ENCODE measurements around the gene FMN2. TPM values are rescaled to one million over a fixed set of nuclear protein-coding genes. Genes with fewer than 3 reads are reported as not detected.
"Not testable (repeated sequence)": the region's sequence is repeated elsewhere in the genome, so short reads cannot be mapped to it uniquely, and the experiment has no call there.

The FMN2 gene
- total RNA-seq, 1 donor from 2014 or later = not detected

DNA sequence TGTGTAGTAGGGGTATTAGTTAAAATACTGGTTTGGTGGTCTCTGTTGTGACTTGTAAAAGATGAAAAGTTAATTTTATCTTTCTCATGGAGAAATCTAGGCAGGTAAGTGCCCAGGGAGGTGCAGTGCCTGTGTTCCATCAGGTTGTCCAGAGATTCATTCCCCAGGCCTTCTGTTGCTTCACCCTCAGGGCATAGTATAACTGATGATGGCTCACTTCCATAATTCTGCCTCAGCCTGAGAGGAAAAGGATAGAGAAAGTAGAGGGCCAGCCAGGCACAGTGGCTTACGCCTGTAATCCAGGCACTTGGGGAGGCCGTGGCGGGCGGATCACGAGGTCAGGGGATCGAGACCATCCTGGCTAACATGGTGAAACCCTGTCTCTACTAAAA, 153.9 kb downstream of the FMN2 start:
- intact Hi-C loops (cut with micrococcal nuclease) = no loop called here

DNA sequence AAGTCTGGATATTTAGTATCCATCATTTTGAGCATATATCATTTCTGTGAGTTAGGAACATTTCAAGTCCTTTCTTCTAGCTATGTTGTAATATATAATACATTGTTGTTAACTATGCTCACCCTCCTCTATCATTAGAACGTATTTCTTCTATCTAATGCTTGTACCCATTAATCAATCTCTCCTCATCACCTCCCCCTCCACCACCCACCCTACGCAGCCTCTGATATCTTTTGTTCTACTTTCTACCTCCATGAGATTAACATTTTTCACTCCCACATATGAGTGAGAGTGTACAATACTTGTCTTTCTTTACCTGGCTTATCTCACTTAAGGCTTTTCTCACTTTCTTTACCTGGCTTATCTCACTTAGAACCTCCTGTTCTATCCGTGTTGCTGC, 156.2 kb downstream of the FMN2 start:
- intact Hi-C loops (cut with micrococcal nuclease) = no loop called here

DNA sequence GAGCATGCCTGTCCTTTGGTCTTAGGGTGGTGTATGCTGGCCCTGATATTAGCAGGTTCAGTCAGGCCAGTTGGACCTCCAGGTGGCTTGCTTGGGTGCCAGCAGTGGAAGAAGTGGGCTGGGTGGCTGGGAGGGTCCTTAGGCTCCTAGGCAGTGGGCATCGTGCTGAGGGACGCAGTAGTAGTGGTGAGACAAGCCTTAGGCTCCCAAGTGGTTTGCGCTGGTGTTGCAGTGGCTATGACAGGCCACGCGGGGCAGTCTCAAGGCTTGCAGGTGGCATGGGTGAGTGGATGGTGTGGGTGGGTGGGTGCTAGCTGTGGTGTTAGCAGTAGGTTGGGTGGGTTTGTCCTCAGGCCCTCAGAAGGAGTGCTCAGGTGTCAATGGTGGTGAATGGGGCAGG, 162.3 kb downstream of the FMN2 start:
- intact Hi-C loops (cut with micrococcal nuclease) = no loop called here

DNA sequence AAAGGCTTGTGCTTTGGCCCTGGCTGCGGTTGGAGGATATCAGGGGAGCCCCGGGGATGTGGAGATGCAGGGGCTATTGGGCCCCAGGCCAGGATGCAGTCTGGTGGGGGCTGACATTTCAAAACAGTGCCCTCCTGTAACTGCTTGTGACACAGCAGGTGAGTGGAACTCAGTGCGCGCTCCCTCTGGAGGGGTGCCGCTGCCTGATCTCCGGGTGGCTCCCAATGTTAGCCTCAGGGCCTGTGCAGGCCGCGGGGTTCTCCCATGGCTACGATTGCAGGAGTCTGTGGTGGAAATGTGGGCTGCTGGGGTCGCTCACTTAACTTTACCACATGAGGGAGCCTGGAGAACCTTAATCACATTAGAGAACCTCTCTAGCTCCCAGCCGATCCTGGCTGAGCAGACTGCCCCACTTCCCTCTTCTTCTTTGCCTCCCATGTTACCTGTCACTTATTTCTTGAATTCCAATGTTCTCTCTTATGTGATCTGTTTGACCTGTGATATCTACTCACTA, 163.2 kb downstream of the FMN2 start:
- intact Hi-C loops (cut with micrococcal nuclease) = no loop called here

DNA sequence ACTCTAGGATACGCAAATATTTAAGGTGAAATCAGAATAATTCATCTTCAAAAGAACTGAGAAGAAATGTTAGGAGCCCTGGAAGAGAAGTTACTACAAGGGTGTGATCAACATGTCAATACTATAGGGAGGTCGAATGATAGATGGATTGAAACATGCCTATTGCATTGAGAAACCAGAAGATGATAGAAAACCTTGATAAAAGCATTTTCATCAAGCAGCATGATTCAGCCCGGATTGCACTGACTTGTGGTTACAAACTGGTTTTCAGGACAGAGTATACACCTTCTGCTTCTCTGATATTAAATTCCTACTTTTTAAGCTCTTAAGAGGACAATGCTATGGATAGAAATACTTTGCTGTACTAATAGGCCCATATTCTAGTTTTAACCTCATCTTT, 164.2 kb downstream of the FMN2 start:
- intact Hi-C loops (cut with micrococcal nuclease) = no loop called here

DNA sequence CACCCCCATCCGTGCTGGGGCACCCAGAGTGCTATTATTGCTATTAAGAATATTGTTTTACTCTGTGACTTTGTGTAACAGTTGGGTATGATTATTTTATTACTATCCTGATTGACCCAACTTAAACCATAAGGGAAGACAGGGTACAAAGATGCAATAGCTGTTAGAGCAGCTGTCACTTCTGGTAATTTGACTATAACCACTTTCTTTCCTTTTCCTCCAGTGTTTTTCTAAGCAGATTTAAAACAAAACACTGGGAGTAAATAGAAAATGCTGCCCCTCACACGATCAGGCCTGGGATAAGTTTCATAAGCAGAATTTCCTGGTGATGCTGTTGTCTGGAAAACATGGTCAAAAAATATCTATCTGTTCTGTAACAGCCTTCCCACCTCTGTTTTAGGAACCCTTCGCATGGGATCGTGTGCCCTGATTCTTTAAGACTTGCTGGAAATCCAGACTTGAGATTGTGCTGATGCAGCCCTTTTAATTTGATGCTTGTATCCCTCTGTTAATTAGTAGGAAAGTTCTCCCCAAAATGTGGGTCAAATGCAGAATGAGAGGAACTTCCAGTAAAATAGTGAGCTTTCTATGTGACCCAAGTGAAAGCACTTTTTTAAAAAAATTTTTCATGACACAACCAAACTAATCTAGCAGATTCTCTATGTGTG, 165.3 kb downstream of the FMN2 start:
- intact Hi-C loops (cut with micrococcal nuclease) = no loop called here

DNA sequence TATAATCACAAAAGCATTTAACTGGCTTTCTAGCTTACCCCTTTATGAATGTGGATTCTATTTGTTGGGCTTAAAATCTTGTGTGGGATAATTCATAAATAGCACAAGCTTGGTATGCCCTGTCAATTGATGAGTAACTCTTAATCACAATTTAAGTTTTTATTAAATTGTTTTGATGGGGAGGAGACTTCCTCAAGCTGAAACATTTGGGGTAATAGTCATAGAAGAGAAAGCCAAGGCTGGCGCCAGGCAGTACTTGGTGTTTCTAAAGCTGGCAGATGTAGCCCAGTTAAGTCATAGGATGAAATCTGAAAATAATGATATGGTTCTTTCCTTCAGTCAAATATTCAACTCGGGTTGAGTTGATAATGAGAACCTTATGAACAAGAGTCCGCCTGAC, 167.2 kb downstream of the FMN2 start:
- intact Hi-C loops (cut with micrococcal nuclease) = no loop called here

DNA sequence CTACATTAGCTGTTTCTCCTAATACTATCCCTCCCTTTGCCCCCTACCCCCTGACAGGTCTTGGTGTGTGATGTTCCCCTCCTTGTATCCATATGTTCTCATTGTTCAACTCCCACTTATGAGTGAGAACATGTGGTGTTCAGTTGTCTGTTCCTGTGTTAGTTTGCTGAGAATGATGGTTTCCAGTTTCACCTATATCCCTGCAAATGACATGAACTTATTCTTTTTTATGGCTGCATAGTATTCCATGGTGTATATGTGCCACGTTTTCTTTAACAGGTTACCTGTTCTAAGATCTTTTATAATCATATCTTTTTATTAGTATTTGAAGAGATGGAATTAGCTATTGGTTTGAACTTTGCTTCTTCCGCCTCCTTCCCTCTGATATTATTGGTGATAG, 172.8 kb downstream of the FMN2 start:
- intact Hi-C loops (cut with micrococcal nuclease) = not testable (repeated sequence)

DNA sequence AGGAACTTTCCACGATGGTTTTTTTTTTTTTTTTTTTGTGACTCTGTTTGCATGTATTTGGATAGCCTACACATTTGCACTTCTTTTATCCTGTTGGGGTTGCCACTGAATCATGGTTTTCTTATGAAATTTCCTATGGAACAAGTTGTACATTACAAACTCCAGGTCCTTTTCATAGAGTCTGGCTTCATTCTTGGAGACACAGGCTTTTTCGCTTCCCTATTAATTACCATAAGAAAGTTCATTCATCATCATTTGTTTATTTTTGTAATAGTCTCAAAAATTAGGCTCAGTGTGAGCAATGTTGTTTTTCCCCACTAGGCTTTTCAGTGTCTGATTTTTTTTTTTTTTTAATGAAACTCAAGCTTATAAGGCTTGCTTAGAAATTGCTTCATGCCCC, 179.4 kb downstream of the FMN2 start:
- intact Hi-C loops (cut with micrococcal nuclease) = no loop called here

DNA sequence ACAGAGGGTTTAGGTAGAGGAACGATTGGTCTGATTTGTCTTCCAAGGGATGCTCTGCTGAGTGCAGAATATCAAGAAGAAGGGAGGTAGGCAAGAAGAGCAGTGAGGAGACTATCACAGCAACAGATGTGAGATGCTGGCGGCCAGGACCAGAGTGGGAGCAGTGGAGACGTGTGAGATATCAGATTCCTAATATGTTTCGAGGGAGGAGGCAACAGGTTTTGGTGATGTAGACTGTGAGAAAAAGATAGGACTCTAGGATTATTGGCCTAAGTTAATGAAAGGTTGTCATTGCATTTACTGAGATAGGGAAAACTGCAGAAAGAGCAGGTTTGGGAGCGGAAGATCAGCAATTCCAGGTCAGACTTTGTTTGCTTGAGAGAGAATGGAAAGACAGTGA, 182.9 kb downstream of the FMN2 start:
- intact Hi-C loops (cut with micrococcal nuclease) = no loop called here

DNA sequence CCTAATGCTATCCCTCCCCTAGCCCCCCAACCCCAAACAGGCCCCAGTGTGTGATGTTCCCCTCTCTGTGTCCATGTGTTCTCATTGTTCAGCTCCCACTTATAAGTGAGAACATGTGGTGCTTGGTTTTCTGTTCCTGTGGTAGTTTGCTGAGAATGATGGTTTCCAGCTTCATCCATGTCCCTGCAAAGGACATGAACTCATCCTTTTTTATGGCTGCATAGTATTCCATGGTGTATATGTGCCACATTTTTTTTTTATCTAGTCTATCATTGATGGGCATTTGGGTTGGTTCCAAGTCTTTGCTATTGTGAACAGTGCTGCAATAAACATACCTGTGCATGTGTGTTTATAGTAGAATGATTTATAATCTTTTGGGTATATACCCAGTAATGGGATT, 183.5 kb downstream of the FMN2 start:
- intact Hi-C loops (cut with micrococcal nuclease) = not testable (repeated sequence)

DNA sequence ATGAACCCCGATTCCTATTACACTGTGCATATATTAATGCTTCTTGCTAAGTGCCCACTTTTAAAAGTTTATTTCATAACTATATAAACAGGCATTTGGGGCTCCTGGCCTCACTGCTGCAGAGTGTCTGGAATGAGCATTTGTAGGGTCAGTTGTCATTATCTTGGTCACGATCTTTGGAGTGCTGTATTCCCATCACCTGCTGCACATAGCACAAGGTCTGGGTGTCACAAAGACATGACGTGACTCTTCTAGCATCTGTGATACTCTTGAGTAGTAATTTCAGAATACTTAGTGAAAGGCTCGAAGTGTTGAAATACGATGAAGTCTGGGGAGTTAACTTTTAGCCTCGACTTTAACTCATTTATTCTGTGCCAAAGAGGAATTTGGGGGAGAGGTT, 186.4 kb downstream of the FMN2 start:
- intact Hi-C loops (cut with micrococcal nuclease) = no loop called here

DNA sequence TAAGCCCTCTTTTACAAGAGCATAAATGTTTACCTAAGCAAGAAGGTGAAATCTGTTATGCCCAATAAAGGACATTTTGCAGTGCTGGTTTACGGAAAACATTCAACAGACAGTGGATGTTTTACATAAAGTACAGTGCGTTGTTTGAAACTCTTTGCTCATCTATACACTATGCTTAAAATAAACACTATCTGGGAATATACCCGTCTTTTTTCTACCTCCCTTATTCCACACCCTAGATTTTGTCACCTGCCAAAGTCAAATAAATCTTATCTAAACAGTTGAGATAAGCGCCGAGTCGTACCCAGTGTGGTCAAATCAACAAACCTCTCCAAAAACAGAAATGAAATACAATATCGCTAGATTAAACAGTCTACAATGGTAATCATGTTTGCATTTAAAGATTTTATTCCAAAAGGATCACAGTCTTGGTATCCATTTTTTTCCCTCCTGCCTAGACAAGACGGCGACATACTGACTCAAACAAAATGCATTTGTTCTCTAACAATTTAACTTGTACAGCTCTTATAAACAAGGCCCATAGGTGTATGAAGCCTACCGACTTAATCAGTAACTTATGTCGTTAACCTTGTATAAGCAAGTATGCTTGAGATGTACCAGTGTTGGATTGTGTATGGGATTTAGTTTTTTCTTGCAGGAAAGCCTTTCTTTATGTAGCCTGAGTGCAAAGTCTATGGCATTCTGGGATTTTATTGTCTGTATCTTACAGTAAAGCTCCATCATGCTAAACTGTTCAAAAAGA, 189.1 kb downstream of the FMN2 start:
- intact Hi-C loops (cut with micrococcal nuclease) = no loop called here

DNA sequence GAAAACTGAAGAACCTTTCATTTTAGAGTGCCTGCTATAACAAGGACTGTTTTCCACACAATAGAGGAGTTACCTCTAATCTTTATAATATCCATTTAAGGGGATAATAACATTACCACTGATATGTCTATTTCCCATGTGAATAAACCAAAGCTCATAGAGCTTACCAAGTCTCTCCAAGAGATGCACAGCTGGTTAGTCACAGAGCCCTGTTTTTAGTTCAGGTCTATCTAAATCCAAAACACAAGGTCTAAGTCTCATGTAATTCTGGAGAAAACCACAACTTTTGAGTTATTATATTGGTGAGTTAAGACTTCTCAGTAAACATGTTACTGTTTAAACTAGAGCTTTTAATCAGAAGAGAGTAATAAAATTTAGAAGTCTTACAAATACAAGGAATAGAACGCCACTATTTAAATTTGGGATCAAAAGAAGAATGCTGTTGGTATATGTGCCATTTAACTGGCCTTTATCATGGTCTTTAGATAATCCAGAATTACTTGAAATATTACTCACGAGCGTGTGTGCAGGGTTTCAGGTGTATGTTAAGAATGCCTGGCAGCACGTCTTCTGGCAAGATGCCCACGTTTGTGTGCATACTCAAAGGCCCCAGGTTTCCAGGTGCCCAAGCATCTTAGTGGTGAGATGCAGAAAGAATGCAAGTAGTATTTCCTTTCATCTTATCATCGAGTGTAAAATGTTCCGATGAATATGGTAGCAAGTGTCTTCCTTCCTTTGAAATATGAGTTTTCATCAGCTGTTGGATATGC, 190.6 kb downstream of the FMN2 start:
- intact Hi-C loops (cut with micrococcal nuclease) = no loop called here

DNA sequence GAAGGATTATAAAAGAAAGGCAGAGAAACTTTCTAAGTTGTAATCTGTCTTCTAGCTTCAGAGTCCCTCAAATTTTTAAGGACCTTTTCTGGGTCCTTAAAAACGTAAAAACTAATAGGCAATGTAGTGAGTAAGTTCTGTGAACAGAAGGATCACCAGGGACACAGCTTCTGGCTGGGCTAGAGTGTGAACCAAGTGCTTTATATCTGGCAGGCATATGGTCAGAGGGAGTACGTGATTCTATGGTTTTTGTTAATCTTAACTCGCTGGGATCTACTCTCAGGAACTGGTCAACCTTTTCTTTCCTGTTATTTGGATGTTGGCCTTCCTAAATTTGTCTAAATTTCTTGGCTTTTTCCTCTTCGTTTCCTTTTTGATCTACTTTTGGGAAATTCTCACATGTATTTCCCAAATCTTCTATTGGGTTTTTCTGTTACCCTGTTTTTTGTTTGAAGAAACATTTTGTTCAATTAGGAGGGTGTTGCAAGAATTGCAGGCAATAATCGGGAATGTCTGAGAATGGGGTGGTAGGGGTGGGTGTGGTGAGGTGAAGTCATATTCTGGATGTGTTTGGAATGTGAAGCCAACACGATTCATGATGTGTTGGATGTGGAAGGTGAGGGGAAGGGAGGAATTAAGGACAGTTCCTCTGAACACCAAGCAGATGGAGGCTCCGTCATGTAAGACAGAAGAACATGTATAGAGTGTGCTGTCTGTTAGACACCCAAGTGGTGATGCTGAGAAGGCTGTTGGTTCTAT, 193.2 kb downstream of the FMN2 start:
- intact Hi-C loops (cut with micrococcal nuclease) = no loop called here

DNA sequence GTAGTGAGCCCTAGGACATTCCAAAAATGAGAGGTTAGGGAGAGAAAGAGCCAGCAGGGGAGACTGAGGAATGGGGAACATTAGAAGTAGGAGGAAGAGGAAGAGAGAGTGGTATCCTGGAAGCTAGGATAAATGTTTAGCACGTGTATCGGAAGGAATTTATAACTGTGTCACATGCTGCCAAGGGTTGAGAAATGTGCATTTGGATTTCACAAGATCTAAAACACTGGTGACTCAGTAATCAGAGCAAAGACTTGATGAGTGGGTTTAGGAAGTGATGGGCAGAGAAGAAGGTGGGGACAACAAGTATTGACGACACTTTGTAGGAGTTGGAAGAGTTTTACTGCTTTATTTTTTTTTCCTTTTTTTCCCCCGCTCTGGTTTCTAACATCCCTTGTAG, 193.9 kb downstream of the FMN2 start:
- intact Hi-C loops (cut with micrococcal nuclease) = no loop called here

DNA sequence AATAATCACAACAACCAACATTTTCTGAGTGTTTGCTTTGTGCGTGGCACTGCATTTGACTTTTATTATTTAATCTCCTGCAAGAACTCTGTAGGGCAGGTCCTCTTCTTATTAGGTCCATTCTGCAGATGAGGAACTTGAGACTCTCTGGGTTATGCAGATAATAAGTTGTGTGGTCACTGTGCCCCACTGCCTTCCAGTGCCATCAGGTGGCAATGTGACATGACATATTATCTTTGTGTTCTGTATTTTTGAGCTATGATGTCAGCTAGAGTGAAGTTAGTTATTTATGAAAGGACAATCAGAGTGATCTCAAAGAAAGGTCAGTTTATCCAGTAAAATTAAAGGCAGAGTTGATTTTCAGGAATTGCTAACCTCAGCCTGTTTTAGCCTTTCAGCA, 196.0 kb downstream of the FMN2 start:
- intact Hi-C loops (cut with micrococcal nuclease) = no loop called here

DNA sequence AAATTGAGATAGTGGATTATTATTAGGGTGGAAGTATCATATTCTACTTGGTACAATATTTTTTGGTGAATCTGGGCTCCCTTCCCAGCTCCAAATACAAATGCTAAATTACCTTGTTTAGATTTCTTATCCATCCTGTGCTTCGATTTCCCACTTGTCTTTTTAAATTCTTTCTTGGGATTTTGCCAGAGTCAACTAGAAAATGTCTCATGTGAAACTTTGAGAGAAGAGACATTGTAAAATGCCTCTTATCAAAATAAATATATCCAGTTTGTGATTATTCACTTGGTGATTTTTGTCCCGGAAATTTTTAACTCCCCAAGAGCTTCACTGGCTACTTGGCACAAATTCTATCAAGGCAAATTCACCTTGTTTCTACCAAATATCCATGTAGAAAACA, 202.0 kb downstream of the FMN2 start:
- intact Hi-C loops (cut with micrococcal nuclease) = no loop called here

DNA sequence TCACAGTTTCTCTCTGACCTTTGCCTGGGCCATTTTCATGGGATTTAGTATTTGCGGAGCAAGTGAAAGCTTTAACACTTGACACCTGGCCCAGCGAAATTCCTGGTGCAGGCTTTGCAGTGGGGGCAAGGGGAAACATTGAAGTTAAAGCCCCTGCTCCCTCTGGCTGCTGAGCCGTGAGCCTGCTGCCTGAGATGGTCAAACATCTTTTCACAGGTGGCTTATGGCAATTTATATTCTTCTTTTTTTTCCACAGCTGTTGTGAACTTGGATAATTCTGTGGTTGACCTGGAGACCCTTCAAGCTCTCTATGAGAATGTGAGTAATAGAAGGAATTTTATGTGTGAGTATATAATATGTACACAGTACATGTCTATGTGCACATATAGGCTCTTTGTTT, 202.9 kb downstream of the FMN2 start:
- intact Hi-C loops (cut with micrococcal nuclease) = no loop called here

DNA sequence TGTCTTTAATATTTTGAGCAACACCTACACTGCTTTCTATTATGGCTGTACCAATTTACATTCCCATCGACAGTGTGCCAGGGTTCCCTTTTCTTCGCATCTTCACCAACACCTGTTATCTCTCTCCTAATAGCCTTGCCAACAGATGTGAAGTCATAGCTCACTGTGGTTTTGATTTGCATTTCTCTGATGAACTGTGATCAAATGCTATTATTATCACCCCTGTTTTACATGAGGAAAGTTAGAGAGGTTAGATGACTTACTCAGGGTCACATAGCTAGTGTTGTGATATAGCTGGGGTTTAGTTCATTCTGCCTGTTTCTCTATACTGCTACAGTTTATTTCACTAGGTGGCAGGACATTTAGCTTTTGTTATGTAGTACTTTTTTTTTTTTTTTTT, 204.1 kb downstream of the FMN2 start:
- intact Hi-C loops (cut with micrococcal nuclease) = no loop called here

DNA sequence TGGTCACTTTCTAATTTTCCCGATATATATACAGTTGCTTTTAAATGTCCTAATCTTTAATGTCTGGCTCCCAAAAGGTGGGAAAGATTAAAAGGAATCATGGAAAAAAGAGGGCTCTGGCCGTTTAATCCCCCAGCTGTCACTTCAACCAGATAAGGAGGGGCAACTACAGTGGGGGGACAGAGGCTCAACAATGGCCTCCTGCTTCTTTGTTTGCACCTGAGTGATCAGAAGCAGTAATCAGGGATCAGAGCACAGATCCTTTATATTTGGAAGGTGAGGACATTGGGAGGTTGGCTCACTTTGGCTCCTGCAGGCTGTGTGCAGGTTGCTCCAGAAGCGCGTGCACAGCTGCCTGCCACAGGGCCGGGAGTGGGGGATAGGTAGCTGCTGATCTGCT, 212.8 kb downstream of the FMN2 start:
- intact Hi-C loops (cut with micrococcal nuclease) = no loop called here

DNA sequence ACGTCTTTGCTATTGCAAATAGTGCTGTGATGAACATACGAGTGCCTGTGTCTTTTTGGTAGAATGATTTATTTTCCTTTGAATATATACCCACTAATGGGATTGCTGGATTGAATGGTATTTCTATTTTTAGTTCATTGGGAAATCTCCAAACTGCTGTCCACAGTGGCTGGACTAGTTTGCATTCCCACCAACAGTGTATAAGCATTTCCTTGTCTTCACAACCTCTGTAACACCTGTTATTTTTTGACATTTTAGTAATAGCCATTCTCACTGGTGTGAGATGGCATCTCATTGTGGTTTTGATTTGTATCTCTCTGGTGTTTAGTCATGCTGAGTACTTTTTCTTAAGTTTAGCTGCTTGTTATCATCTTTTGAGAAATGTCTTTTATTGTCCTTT, 215.0 kb downstream of the FMN2 start:
- intact Hi-C loops (cut with micrococcal nuclease) = no loop called here
